Mesodermal cell (in vitro differentiated cells): ENCODE measurements around the gene HABP2.

Experiments
- H3K27ac ChIP-seq: 2 replicates; pipeline ENCODE4 v1.7.0; 2013; ENCODE audit warnings: mild to moderate bottlenecking, low read depth, low read length, moderate library complexity; ENCODE audit not compliant: severe bottlenecking
- H3K36me3 ChIP-seq: 2 replicates; pipeline ENCODE4 v1.7.1; 2013; ENCODE audit warnings: mild to moderate bottlenecking, low read length, moderate library complexity; ENCODE audit not compliant: control insufficient read depth, insufficient read depth
- H3K4me1 ChIP-seq: one replicate; pipeline ENCODE4 v1.7.1; 2013; ENCODE audit warnings: mild to moderate bottlenecking, low read length; ENCODE audit not compliant: insufficient read depth, control insufficient read depth, poor library complexity, severe bottlenecking
- H3K4me3 ChIP-seq: 2 replicates; pipeline ENCODE4 v1.7.0; 2013; ENCODE audit warnings: low read length, control low read depth, mild to moderate bottlenecking; ENCODE audit not compliant: insufficient read depth, poor library complexity, severe bottlenecking; ENCODE audit errors: extremely low read depth
- H3K9me3 ChIP-seq: 2 replicates; pipeline ENCODE4 v1.7.1; 2013; ENCODE audit warnings: mild to moderate bottlenecking, low read length, moderate library complexity; ENCODE audit not compliant: control insufficient read depth
- WGBS, 2 experiments: methylation state at CpG; one replicate each; pipeline ENCODE4 v1.1.5; 2013; ENCODE audit warnings: missing lambda C conversion rate in 2 of 2; ENCODE audit not compliant: insufficient coverage in 2 of 2; 5-methylcytosine and 5-hydroxymethylcytosine counted together

HABP2 gene

DNA sequence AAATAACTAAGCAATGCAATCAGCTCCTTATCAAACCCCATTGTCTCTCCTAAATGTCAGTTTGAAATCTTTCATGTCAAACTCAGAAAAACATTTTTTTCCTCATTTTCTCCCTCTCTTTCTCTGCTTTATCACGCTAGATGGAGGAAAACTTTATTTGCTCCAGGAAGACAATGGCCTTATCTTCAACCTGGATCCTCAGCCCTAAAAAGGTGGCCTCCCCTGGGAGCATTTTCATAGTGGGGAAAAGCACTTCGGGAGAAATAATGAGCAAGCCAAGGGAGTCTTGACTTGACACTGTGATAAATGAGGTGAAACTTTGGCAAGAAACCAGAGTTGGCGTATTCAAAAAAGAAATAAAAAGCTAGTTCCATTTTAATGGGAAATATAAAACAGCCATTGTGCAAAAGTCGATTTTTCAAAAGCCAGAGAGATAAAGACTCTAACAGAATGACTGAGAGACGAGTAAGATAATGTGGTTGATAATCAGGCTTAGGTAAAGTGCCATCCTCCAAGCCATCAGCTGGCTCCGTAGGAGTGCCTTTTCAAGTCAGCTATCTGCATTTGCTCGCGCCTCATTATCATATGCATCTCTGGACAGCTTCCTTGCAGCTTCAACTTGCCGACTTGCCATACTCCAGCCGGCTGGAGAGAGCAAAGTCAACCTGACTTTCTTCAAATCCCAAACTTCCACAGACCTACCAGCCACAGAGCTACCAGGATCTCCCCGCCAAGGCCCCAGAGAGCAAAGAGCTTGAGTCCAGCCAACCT lies 19.9 kb downstream of the HABP2 start:
- WGBS, 2 experiments = 46 to 53% methylated on average over 6 to 9 of the region's 11 CpGs
- H3K27ac ChIP-seq = no peak overlapping the region
- no peaks in the 10 kb centered on the region for H3K9me3 ChIP-seq
- no peaks in the 10 kb centered on the region for H3K36me3 ChIP-seq
- H3K4me1 ChIP-seq = no peaks in the 10 kb centered on the region
- no peak overlapping the region for H3K4me3 ChIP-seq

DNA sequence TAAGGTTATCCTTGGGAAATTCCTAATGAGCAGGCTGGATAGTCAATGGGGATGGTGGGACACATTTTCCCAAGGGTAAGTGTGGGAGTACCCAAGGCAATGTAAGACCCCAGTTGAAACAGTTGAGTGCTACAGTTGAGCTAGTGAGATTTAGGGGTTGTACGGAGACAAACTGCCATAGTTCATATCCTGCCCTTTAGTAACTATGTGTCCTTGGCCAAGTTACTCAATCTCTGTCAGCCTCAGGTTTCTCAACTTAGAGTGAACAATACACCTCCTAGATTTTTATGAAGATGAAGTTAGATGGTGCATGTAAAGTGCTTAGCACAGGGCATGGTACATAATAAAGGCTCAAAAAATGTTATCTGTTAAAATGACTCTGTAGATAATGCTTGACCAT lies 20.5 kb downstream of the HABP2 start:
- H3K4me1 ChIP-seq = no peaks in the 10 kb centered on the region
- H3K27ac ChIP-seq = no peak overlapping the region
- WGBS, 2 experiments = no CpG with 5 or more reads among the region's 1 CpG
- no peaks in the 10 kb centered on the region for H3K36me3 ChIP-seq
- H3K4me3 ChIP-seq = no peak overlapping the region
- no peaks in the 10 kb centered on the region for H3K9me3 ChIP-seq

DNA sequence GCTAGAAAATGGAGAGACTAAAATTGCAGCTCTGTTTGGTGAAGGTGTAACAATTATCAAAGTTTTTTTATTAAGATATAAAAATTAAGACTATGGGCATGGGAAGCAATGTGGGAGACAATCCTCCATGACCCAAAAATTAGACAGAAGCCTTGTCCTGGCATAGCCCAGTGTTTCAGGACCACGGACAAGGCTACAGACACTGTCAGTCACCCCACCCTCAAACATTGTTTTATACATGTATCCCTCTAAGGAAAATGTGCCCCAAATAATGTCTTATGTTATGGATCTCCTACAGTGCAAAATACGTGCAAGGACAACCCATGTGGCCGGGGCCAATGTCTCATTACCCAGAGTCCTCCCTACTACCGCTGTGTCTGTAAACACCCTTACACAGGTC lies 24.0 kb downstream of the HABP2 start:
- H3K4me3 ChIP-seq = no peak overlapping the region
- no peaks in the 10 kb centered on the region for H3K9me3 ChIP-seq
- no peak overlapping the region for H3K27ac ChIP-seq
- no peaks in the 10 kb centered on the region for H3K4me1 ChIP-seq
- 67 to 88% methylated on average over 3 to 4 of the region's 4 CpGs for WGBS, 2 experiments
- H3K36me3 ChIP-seq = no peaks in the 10 kb centered on the region

DNA sequence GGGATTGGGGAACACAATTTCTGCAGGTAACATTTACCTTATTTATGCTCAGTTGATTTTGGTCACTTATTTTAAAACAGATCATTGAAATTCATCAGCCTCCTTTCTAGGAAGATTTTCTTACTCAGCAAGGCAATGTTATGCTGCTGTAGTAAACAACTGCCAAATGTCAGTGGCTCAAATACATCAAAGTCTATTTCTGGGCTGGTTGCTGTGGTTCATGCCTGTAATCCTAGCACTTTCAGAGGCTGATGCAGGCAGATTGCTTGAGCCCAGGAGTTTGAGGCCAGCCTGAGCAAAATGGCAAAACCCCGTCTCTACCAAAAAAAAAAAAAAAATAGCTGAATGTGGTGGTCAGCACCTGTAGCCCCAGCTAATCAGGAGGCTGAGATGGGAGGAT lies 25.9 kb downstream of the HABP2 start:
- 100% methylated on average over 1 of the region's 1 CpG; no CpG with 5 or more reads in 1 of the 2 experiments for WGBS, 2 experiments
- Histone ChIP-seq H3K9me3 (no peaks in the 10 kb centered on the region), H3K36me3 (no peaks in the 10 kb centered on the region), H3K4me3 (no peak overlapping the region), H3K4me1 (no peaks in the 10 kb centered on the region), H3K27ac (no peak overlapping the region)

DNA sequence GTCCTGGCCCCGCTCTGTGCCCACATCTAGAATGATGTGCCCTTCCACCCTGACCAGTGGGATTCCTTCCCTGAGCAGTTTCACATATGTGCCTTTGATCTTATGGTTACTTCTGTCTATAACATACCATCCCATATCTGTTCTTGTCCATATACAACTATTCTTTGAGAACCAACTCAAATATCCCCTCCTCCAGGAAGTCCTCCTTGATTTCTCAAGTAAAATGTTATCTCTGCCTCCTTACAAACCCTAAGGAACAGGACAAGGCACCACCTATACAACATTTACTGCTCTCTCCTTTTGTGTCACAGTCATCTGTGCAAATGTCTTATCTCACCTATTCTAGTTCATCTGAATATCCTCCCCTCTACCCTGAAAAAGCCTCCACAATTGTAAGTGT lies 28.2 kb downstream of the HABP2 start:
- no peaks in the 10 kb centered on the region for H3K9me3 ChIP-seq
- 89 to 90% methylated on average over 1 of the region's 1 CpG for WGBS, 2 experiments
- no peak overlapping the region for H3K27ac ChIP-seq
- H3K36me3 ChIP-seq = no peaks in the 10 kb centered on the region
- H3K4me3 ChIP-seq = no peak overlapping the region
- H3K4me1 ChIP-seq = no peaks in the 10 kb centered on the region

DNA sequence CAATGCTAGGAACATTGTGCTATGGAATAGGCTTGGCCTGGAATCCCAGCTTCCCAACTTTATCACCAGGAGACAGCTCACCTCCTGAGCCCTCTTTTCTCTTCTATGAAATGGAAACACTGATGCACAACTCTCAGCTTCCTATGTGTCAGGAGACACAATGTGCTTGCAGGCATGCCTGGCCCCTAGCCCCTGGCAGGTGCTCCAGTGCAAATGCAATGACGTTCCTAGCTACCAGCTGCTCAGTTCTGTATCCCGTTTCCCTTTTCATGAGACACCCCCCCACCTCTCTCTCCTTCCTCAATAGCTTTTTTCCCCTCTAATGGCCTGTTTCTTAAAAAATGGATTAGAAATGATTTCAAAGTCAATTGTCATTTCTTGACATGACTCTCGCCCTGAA lies 30.7 kb downstream of the HABP2 start:
- H3K27ac ChIP-seq = no peak overlapping the region
- no peak overlapping the region for H3K4me3 ChIP-seq
- WGBS, 2 experiments = 72 to 89% methylated on average over 2 to 3 of the region's 3 CpGs
- no peaks in the 10 kb centered on the region for H3K4me1 ChIP-seq
- no peaks in the 10 kb centered on the region for H3K9me3 ChIP-seq
- H3K36me3 ChIP-seq = no peaks in the 10 kb centered on the region

DNA sequence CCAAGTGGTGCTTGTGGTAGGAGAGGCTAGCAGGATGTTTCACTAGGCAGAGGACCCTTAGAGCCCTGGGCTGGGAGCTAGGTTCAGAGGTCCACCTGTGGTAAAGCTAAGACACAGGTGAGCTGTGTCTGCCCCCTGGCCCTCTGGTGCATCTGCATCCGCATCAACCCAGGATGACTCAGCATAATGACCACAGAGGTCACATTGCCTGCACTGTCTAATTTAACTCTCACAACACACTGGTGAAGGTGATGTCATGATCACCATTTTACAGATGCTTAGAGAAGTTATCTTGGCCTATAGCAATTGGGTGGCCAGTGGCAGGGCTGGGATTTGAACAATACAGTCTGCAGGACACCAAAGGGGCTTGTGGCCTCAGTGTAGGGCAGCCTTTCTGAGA lies 33.1 kb downstream of the HABP2 start:
- WGBS, 2 experiments = 78 to 100% methylated on average over 1 of the region's 1 CpG
- Histone ChIP-seq H3K36me3 (no peaks in the 10 kb centered on the region), H3K27ac (no peak overlapping the region), H3K9me3 (no peaks in the 10 kb centered on the region), H3K4me3 (no peak overlapping the region), H3K4me1 (no peaks in the 10 kb centered on the region)

DNA sequence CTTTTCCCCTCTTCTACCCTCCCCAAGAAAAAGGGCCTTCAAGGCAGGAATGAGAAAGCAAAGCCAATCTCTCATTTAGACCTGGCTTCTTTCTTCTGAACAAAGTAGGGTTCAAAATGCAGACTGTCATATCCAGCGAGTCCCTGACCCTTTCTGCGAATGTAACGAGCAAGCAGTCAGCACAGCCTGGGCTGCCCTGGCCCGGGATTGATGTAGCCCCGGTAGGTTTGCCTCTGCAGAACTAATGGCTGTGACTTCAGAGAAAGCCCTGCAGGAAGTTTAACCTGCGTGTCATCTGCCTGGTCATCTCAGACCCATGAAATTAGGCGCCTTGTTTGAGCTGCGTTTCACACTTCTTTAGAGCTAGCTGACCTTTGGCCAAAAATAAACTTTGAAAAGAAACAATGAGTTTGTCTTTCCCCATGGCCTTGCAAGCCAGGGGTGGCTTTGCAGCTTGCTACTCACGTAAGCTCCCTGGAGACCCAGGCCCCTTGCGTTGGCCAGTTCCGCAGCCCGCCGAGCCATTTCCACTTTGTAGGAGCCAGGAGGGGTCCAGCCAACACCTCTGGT lies 36.4 kb downstream of the HABP2 start:
- Histone ChIP-seq H3K36me3 (no peaks in the 10 kb centered on the region), H3K4me3 (no peak overlapping the region), H3K27ac (no peak overlapping the region), H3K4me1 (no peaks in the 10 kb centered on the region), H3K9me3 (no peaks in the 10 kb centered on the region)
- 82 to 89% methylated on average over 13 of the region's 13 CpGs for WGBS, 2 experiments

DNA sequence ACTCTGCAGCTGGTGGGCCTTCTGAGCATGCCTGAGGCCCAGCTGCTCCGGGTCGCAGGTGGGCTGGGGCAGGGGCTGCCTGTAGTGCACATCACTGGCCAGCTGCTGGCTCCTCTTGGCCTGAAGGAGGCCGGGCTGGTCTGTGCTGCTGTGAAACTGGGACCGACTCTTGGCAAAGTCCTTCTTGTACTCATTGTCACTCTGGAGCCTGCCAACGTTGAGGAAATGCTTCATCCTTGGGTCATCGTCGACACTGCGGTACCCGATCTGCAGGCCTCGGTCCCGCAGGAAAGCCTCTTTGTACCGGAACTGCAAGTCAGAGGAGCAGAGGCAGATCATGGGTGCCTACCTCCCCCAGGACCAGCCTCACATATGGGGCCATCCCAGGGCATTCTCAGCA lies 37.7 kb downstream of the HABP2 start:
- H3K4me1 ChIP-seq = no peaks in the 10 kb centered on the region
- H3K9me3 ChIP-seq = no peaks in the 10 kb centered on the region
- WGBS, 2 experiments = 88 to 94% methylated on average over 12 of the region's 12 CpGs
- H3K36me3 ChIP-seq = no peaks in the 10 kb centered on the region
- H3K27ac ChIP-seq = no peak overlapping the region
- H3K4me3 ChIP-seq = no peak overlapping the region

DNA sequence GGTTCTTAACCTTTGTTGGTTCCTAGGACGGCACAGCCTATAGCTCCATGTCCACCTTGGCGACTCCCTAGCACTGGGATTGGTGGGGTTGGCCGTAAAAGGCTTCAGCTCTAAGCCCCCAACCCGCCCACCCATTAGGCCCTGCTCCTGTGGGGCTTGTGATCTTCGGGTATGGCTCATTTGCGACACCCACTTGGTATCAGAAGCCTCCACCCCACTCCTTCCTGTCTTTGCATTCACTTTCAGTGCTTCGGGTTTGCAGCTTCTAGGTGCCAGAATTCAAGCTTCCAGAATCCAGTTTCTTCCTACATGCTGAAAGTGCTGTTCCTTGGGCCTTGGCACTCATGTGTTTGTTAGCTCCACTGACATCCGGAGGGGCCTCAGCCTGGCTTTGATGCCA lies 39.5 kb downstream of the HABP2 start:
- no peaks in the 10 kb centered on the region for H3K36me3 ChIP-seq
- no peaks in the 10 kb centered on the region for H3K9me3 ChIP-seq
- H3K27ac ChIP-seq = no peak overlapping the region
- H3K4me3 ChIP-seq = no peak overlapping the region
- H3K4me1 ChIP-seq = no peaks in the 10 kb centered on the region
- WGBS, 2 experiments = 83 to 96% methylated on average over 4 to 6 of the region's 8 CpGs

DNA sequence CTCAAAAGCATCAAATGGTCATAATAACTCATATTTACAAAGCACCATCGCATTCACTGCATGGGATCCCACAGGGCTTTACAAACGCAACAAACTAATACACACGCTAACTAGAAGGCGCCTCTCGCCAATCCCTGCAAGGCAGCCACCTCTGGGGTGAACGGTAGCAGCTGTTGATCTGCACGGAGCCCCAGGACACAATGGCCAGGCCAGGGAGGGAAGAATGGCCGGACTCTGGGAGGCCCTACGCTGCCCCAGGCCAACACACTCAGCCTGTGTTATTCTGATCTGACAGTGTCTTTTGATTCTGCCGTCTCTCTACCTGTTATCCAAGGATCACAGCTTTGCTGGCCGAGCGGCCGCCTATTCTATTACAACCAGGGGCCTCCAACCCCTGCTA lies 41.8 kb downstream of the HABP2 start:
- 77 to 80% methylated on average over 12 to 13 of the region's 13 CpGs for WGBS, 2 experiments
- Histone ChIP-seq H3K4me1 (no peaks in the 10 kb centered on the region), H3K27ac (no peak overlapping the region), H3K36me3 (no peaks in the 10 kb centered on the region), H3K4me3 (no peak overlapping the region), H3K9me3 (no peaks in the 10 kb centered on the region)
